Pons (tissue), 1 donor: ENCODE data around the gene DNAH7.
"Not testable (repeated sequence)": the region's sequence is repeated elsewhere in the genome, so short reads cannot be mapped to it uniquely, and the experiment has no call there.

ENCODE experiments used
- DNase-seq: peaks from one replicate; pipeline ENCODE4 v3.0.0-alpha.2; 2016; ENCODE audit warnings: low spot score

DNAH7 gene

DNA sequence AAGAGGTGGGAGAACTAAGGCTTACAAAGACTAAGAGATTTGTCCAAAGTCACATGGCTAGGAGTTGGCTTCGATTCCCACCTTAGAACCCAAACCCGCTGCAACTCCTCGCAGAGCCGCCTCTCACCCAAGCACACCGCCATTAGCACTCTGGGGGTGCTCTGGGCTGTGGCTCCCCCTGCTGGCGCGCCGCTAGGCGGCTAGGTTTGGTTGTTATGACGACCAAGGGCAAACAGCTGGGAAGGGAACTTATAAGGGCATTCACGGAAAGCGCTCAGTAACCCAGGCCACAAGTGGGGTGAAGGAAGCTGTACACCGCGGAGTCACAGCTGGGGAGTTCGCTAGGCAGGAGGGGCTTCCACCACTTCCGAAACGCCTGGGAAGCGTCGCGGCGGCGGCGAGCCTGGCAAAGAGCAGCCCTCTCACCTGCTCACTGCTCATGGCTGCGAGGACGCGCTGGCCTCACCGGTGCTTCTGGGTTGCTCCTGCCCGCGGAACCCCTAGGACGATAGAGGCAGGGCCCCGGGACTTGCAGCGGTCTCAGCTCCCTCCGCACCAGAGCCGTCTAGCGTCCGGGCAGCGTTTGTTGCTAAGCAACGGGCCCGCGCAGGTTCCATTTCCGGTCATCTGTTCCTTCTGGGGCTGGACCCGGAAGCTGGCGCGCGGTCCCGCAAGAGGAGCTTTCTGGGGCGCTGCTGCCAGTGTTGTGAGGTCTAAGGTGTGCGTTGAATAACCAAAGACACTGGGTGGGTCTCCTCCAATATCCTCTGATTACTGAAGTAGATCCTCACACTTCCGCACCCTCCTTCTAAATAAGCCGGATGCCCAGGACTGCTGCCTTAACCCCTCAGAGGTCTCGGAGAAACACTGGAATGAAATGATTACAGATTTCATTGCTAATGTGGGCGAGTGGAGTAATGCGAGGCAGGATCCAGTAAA, at the start of gene DNAH7:
DNAH7 (minus strand) TSS at position 567 of the 939 bp plus-strand sequence; CDS start at position 441, 126 bp downstream.
- peak; percentile 82 for DNase-seq

- peak; percentile 48 for DNase-seq
Observed at GRCh38 chr2:196117214-196117705, 48.6 kb upstream of the DNAH7 start.

- DNase-seq: peak; percentile 47
Observed at GRCh38 chr2:196113061-196113974, 44.7 kb upstream of the DNAH7 start.

- DNase-seq: no peak
Observed at GRCh38 chr2:196112418-196113034, 43.9 kb upstream of the DNAH7 start.

- DNase-seq: no peak
Observed at GRCh38 chr2:196108604-196109003, 40.0 kb upstream of the DNAH7 start.

GRCh38 chr2:196105951-196106350, 37.3 kb upstream of the DNAH7 start:
- DNase-seq: no peak

GRCh38 chr2:196104066-196104465, 35.4 kb upstream of the DNAH7 start:
- no peak for DNase-seq

- no peak for DNase-seq
Observed at GRCh38 chr2:196103626-196104025, 35.0 kb upstream of the DNAH7 start.

DNA sequence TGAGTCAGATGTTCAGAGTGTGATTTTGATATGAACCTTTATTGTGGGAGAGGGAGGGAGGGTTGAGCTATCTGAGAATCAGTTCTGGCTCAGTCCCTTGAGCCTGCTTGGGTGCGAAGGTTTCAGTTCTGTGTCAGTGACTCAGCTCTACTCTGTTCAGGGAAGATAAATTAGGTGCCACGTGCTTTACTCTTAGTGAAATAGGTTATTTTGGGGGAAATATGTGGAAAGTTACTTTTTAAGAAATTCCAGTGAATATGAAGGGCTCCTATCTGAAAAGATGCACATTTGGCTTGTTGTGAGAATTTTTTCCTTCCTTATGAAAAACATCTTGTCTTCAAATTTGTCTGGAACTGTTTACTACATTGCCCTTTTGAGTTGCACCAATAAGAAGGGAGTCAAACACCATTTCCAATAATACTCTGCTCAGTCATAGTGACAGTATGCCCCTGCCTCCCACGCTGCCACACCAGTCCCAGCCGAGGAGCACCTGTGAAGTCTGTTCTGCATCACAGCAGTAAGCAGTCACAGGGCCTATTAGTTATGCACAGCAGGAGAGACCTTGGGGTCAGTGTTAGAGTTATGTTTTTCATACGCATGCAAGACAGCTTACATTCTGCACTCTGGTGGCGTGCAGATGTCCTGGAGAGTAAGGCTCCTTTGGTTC, 32.8 kb upstream of the DNAH7 start:
- DNase-seq: no peak

DNA sequence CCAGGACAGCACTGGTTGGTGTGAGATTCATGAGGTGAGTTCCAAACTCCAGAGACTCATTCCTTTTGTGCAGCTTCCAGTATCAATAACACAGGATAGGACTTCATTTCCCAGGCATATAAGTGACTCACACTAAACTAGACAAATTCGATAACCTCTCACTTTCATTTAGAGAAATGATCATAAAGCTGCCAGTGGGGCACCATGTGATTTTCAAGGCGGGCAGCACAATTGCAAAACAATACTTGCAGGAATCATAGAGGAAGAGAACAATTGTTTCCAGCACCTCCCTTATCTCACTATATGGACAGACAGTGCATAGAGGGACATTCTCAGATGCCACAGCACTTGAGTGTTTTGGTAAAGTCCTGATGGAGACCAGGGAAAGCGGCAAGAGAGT, 31.3 kb upstream of the DNAH7 start:
- no peak for DNase-seq

GRCh38 chr2:196097864-196098660, 29.4 kb upstream of the DNAH7 start:
- DNase-seq: no peak

- DNase-seq: no peak
Observed at GRCh38 chr2:196096982-196097745, 28.5 kb upstream of the DNAH7 start.

DNA sequence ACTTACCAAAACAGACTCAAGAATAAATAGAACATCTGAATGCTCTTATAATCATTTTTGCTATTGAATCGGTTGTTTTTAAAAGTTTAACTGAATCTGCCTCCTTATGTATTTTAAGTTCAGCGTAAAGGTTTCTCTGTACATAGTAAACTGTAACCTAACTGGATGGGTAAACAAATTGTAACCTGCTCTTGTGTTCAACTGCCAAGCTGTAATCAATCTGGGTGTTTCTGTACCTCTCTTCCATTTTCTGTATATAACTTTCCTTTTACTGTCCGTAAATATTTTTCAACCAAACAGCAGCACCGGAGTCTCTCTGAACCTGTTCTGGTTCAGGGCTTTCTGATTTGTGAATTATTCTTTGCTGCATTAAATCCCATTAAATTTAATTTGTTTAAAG, 27.6 kb upstream of the DNAH7 start:
- DNase-seq: no peak

GRCh38 chr2:196089448-196089847, 20.8 kb upstream of the DNAH7 start:
- not testable (repeated sequence) for DNase-seq

GRCh38 chr2:196088203-196088602, 19.6 kb upstream of the DNAH7 start:
- no peak for DNase-seq

DNA sequence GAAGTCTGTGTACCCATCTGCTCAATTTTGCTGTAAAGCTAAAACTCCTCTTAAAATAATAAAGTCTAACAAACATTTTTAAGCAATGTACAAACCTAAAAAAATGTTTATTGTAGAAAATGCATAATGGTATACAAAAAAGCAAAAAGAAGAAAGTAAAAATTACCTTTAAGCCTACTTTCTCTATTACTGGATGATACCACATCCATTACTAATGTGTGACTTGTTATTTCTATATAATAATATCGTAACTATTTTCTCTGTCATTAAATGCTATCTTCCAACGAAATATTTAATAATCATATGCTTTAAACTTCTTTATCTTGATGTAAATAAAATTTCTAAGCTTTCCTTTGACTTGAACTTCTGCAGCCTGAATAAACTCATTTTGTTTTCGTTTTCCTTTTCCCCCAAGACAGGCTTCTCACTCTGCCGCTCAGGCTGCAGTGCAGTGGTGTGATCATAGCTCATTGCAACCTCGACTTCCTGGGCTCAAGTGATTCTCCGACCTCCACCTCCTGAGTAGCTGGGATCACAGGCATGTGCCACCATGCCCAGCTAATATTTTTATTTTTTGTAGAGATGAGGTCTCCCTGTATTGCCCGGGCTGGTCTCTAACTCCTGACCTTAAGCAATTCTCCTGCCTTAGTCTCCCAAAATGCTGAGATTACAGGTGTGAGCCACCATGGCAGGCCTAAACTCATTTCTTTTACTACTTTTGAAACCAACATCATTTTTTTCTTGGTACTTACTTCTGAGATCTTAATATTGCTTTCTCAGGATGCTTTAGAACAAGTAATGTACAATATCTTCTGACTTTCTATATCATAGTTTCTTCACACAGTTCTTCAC, 18.1 kb upstream of the DNAH7 start:
- no peak for DNase-seq

GRCh38 chr2:196083601-196084000, 15.0 kb upstream of the DNAH7 start:
- DNase-seq: no peak

DNA sequence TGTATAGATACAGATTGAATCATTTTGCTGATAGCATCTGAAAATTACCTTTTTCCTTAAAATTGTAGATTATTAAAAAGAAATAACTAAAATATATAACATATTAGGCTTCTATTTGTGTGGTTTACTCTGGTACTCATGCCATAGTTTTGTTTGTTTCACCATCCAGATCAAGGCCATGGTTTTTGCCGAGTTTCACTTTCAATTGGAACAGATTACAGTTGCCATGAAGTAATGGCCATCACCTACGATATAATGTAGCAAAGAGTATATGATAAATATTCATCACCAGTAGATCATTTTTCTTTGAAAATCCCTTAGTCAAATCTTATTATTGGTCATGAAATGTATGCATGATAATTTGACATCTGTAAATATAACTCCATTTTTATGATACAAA, 11.9 kb upstream of the DNAH7 start:
- DNase-seq: no peak

GRCh38 chr2:196079052-196079451, 10.4 kb upstream of the DNAH7 start:
- DNase-seq: no peak
